K562 (cell line): ENCODE data around the gene IL17RB. TPM values are rescaled to one million over a fixed set of nuclear protein-coding genes. Genes with fewer than 3 reads are reported as not detected.

Experiments
- ATAC-seq: fragments of 200-7000 bp; cut with Tn5 transposase; 3 replicates; pipeline ENCODE4 v1.9.1; 2020; ENCODE audit warnings: moderate library complexity
- BruUV-seq: library from RNA; stranded (reverse); fragments of 400-500 nt; replicated peaks from 2 replicates; lab custom pipeline; 2021; lab: Mats Ljungman, UMichigan
- CTCF ChIA-PET: fragments of 300-600 bp; formaldehyde crosslinking; extraction: SDS; loops from one replicate; lab custom pipeline; 2021; ENCODE audit warnings: low intra/inter-chr PET ratio; lab: Yijun Ruan, JAX
- POLR2A ChIA-PET: fragments of 300-600, 350-650 bp; sonication (Branson Sonifier 250); formaldehyde crosslinking; extraction: SDS; loops from one replicate; lab custom pipeline; 2021; ENCODE audit warnings: antibody characterized with exemption, inconsistent platforms; lab: Yijun Ruan, JAX
- DNase-seq, 4 experiments: peaks; one replicate each; pipeline versions ENCODE4 v3.0.0 to v3.0.0-alpha.2; 2011 to 2018; ENCODE audit warnings: low spot score in 3 of 4, mixed read lengths in 3 of 4; ENCODE audit errors: extremely low read depth in 1 of 4
- FAIRE-seq: peaks from 2 replicates; lab custom pipeline; 2011; peaks lifted over from hg19 to GRCh38; lab: Jason Lieb, UNC
- H2AFZ ChIP-seq: 2 replicates; pipeline ENCODE4 v1.6.0; 2011; ENCODE audit warnings: low read depth, low read length, control low read depth, inconsistent platforms
- H3K27ac ChIP-seq: fragments of 200-600 bp; 3 replicates; pipeline ENCODE4 v1.8.0; 2011; ENCODE audit warnings: low read depth, mild to moderate bottlenecking, control low read depth, inconsistent platforms, low read length, moderate library complexity, mixed read lengths; ENCODE audit errors: extremely low read depth
- H3K27me3 ChIP-seq, 2 experiments: fragments of 300-600 bp in 1 of 2; 2 replicates in 1 of 2; 3 replicates in 1 of 2; pipeline versions ENCODE4 v1.6.0 to v1.8.0; 2011; ENCODE audit warnings: inconsistent platforms in 2 of 2, low read length in 2 of 2, mild to moderate bottlenecking in 1 of 2, mixed read lengths in 1 of 2, moderate library complexity in 1 of 2; ENCODE audit not compliant: control insufficient read depth in 2 of 2, insufficient read depth in 2 of 2
- H3K36me3 ChIP-seq: fragments of 300-600 bp; 3 replicates; pipeline ENCODE4 v1.8.0; 2011; ENCODE audit warnings: mild to moderate bottlenecking, low read length, inconsistent platforms; ENCODE audit not compliant: control insufficient read depth, insufficient read depth
- H3K4me1 ChIP-seq, 2 experiments: fragments of 200-600 bp in 1 of 2; replicated peaks in 1 of 2; 2 replicates in 1 of 2; 3 replicates in 1 of 2; pipeline versions ENCODE4 v1.5.1 to v1.8.0; 2011; ENCODE audit warnings: inconsistent platforms in 2 of 2, low read length in 2 of 2, mild to moderate bottlenecking in 1 of 2, mixed read lengths in 1 of 2, moderate library complexity in 1 of 2; ENCODE audit not compliant: control insufficient read depth in 2 of 2, insufficient read depth in 2 of 2
- H3K4me2 ChIP-seq: 2 replicates; pipeline ENCODE4 v1.6.1; 2011; ENCODE audit warnings: low read length, control low read depth, inconsistent platforms, mixed read lengths; ENCODE audit not compliant: insufficient read depth
- H3K4me3 ChIP-seq: fragments of 200-600 bp; sonication (generic), shearing (Covaris generic); 2 replicates; pipeline ENCODE4 v1.5.1; 2016; ENCODE audit warnings: control low read depth, inconsistent platforms
- H3K79me2 ChIP-seq: fragments of 200-600 bp; 3 replicates; pipeline ENCODE4 v1.8.0; 2011; ENCODE audit warnings: low read length, inconsistent platforms; ENCODE audit not compliant: control insufficient read depth, insufficient read depth
- H3K9ac ChIP-seq, 2 experiments: 2 replicates each; pipeline versions ENCODE4 v1.6.0 to v1.6.1; 2011; ENCODE audit warnings: low read depth in 2 of 2, low read length in 2 of 2, control low read depth in 1 of 2, inconsistent platforms in 1 of 2, mild to moderate bottlenecking in 1 of 2, mixed read lengths in 1 of 2; ENCODE audit not compliant: insufficient read depth in 1 of 2
- H3K9me1 ChIP-seq: one replicate; pipeline ENCODE4 v1.6.0; 2011; ENCODE audit warnings: inconsistent platforms, mild to moderate bottlenecking, low read length, moderate library complexity; ENCODE audit not compliant: control insufficient read depth, insufficient read depth
- H3K9me3 ChIP-seq: replicated peaks from 2 replicates; pipeline ENCODE4 v1.5.1; 2011; ENCODE audit warnings: low read depth, low read length, inconsistent platforms; ENCODE audit not compliant: control insufficient read depth, insufficient read depth
- H4K20me1 ChIP-seq: replicated peaks from 2 replicates; pipeline ENCODE4 v1.6.1; 2011; ENCODE audit warnings: low read length, inconsistent platforms, mixed read lengths; ENCODE audit not compliant: control insufficient read depth, insufficient read depth
- ATF4 ChIP-seq: fragments of 450-650 bp; formaldehyde crosslinking; IDR thresholded peaks from 2 replicates; pipeline ENCODE4 v1.4.0; 2022; ENCODE audit warnings: mild to moderate bottlenecking, moderate library complexity
- FOS ChIP-seq: IDR thresholded peaks from 3 replicates; pipeline ENCODE4 v1.6.1; 2011; ENCODE audit not compliant: insufficient read length; ENCODE audit errors: extremely low read depth
- POLR2AphosphoS5 ChIP-seq: IDR thresholded peaks from 2 replicates; pipeline ENCODE4 v1.6.1; 2011; ENCODE audit warnings: mild to moderate bottlenecking, low read depth, low read length, moderate library complexity; ENCODE audit not compliant: control insufficient read depth, insufficient read depth
- PREB ChIP-seq: sonication (generic); formaldehyde crosslinking; IDR thresholded peaks from 2 replicates; pipeline ENCODE4 v1.8.1; 2023; ENCODE audit warnings: mild to moderate bottlenecking, missing genetic modification reagents
- SMARCA4 ChIP-seq: fragments of 450-650 bp; IDR thresholded peaks from 2 replicates; pipeline ENCODE4 v1.6.1; 2016
- SP2 ChIP-seq: IDR thresholded peaks from 2 replicates; pipeline ENCODE4 v1.6.1; 2011; ENCODE audit warnings: mild to moderate bottlenecking, low read depth, low read length, moderate library complexity; ENCODE audit not compliant: poor library complexity, severe bottlenecking; ENCODE audit errors: extremely low read depth
- ZBTB49 ChIP-seq: sonication (generic); formaldehyde crosslinking; IDR thresholded peaks from 2 replicates; pipeline ENCODE4 v1.8.0; 2022; ENCODE audit warnings: missing genetic modification reagents, mild to moderate bottlenecking, borderline replicate concordance
- WGBS: fragments of 100-300 bp; shearing (Covaris generic); methylation state at CpG from one replicate; pipeline ENCODE4 v1.1.6; 2016; ENCODE audit warnings: low coverage, mixed read lengths; ENCODE audit not compliant: insufficient coverage; ENCODE audit errors: missing lambda C conversion rate; 5-methylcytosine and 5-hydroxymethylcytosine counted together
- in situ Hi-C: fragments of 300-500 bp; cut with MboI; formaldehyde crosslinking; loops from 4 replicates; pipeline ENCODE4 v1.15.0; 2018; ENCODE audit warnings: inconsistent platforms, mixed read lengths
- intact Hi-C: fragments of 100-400 bp; cut with micrococcal nuclease; formaldehyde crosslinking; loops from 2 replicates; pipeline ENCODE4 v1.14.2; 2022
- polyA plus RNA-seq, 8 experiments: library from polyadenylated mRNA; depleted of rRNA in 4 of 8; stranded (reverse) in 5 of 8; unstranded in 3 of 8; fragments of >200 nt; fragmentation: Nextera tagmentation in 2 of 8; fragmentation: Illumina TruSeq in 1 of 8; extraction: Ambion mirVana in 2 of 8; extraction: Trizol in 1 of 8; gene quantifications; 2 replicates each; pipeline versions ENCODE4 v1.2.1 to v1.2.3, GENCODE V29; 2011 to 2014; ENCODE audit warnings: inconsistent platforms in 1 of 8, missing spikeins in 1 of 8
- total RNA-seq, 7 experiments: library from RNA; depleted of rRNA in 6 of 7; stranded (reverse); fragments of >200 nt in 6 of 7; fragmentation: Illumina TruSeq in 2 of 7; extraction: Trizol in 2 of 7; gene quantifications; 2 replicates each; pipeline versions ENCODE4 v1.2.1 to v1.2.3, GENCODE V29; 2011 to 2021; ENCODE audit warnings: low replicate concordance in 1 of 7

Gene IL17RB
- total and polyA plus RNA-seq, 9 of the 15 experiments (the other 6 are each of a cell fraction or from before 2014, with no cell fraction given) = 1.1 to 4.1 (median 1.7) TPM

GRCh38 chr3:53834429-53835095, 11.8 kb upstream of the IL17RB start (continued):
- TF ChIP-seq ZBTB49 (CRISPR knock-in tag) = no peak
- no peak for TF ChIP-seq POLR2AphosphoS5
- no peak for TF ChIP-seq PREB (CRISPR knock-in tag)

GRCh38 chr3:53835257-53835656, 11.1 kb upstream of the IL17RB start:
- H4K20me1 ChIP-seq = no peaks in the 10 kb centered on the region
- H3K27me3 ChIP-seq = no peaks in the 10 kb centered on the region; a peak in 1 of 5 replicates
- no peaks in the 10 kb centered on the region for H3K9me3 ChIP-seq
- WGBS = 0% methylated on average over 1 of the region's 1 CpG
- POLR2A ChIA-PET = interaction anchor here (0.8 kb wide), 1 partner anchor 11 kb away, joined by 3 read pairs; no protein-coding TSS in a partner anchor
- no peak overlapping the region for H3K27ac ChIP-seq
- H3K4me3 ChIP-seq = no peak overlapping the region
- intact Hi-C loops = no loop called here
- H3K79me2 ChIP-seq = no peaks in the 10 kb centered on the region
- H2AFZ ChIP-seq = no peak overlapping the region
- BruUV-seq = no TSS peak
- CTCF ChIA-PET = no interaction called here
- no peak for FAIRE-seq
- no peak overlapping the region for H3K4me2 ChIP-seq
- DNase-seq = no peak
- no peak for ATAC-seq
- TF ChIP-seq FOS = no peak
- no peak for TF ChIP-seq ATF4 (CRISPR knock-in tag)
- no peak for TF ChIP-seq SMARCA4
- no peak for TF ChIP-seq SP2
- no peaks in the 10 kb centered on the region for H3K9me1 ChIP-seq
- no peak overlapping the region for H3K9ac ChIP-seq
- in situ Hi-C loops = no loop called here
- H3K36me3 ChIP-seq = no peaks in the 10 kb centered on the region
- H3K4me1 ChIP-seq = no peaks in the 10 kb centered on the region
